Measurements from ENCODE around the gene MITF.

MITF gene

GRCh38 chr3:69922521-69923000 lies 183.3 kb downstream of the MITF start:
- DNase-seq, result no peak

- no peak for DNase-seq
Measured at GRCh38 chr3:69925506-69925905, 186.2 kb downstream of the MITF start.

- DNase-seq, result no peak
Measured at GRCh38 chr3:69926385-69926784, 187.1 kb downstream of the MITF start.

- no peak for DNase-seq
Measured at GRCh38 chr3:69927571-69927970, 188.3 kb downstream of the MITF start.

- no peak for DNase-seq
Measured at GRCh38 chr3:69929019-69929418, 189.8 kb downstream of the MITF start.

- DNase-seq, result no peak
Measured at GRCh38 chr3:69930564-69930963, 191.3 kb downstream of the MITF start.

- no peak for DNase-seq
Measured at GRCh38 chr3:69932087-69932486, 192.8 kb downstream of the MITF start.

- DNase-seq, result no peak
Measured at GRCh38 chr3:69932501-69932900, 193.2 kb downstream of the MITF start.

GRCh38 chr3:69934398-69934797 lies 195.1 kb downstream of the MITF start:
- DNase-seq, result no peak

- DNase-seq, result no peak
Measured at GRCh38 chr3:69936266-69936665, 197.0 kb downstream of the MITF start.

- no peak for DNase-seq
Measured at GRCh38 chr3:69938061-69938460, 198.8 kb downstream of the MITF start.

GRCh38 chr3:69938931-69939330 lies 199.7 kb downstream of the MITF start:
- DNase-seq, result no peak

- no peak for DNase-seq
Measured at GRCh38 chr3:69941037-69941436, 201.8 kb downstream of the MITF start.

GRCh38 chr3:69941439-69942176 lies 202.3 kb downstream of the MITF start:
- DNase-seq, result no peak

GRCh38 chr3:69944931-69945493 lies 205.7 kb downstream of the MITF start:
- DNase-seq, result no peak

- peak; percentile 27 to 51 for DNase-seq
Measured at GRCh38 chr3:69948246-69948862, 209.1 kb downstream of the MITF start.

- DNase-seq, result no peak
Measured at GRCh38 chr3:69951616-69952015, 212.4 kb downstream of the MITF start.

GRCh38 chr3:69959581-69959980 lies 220.3 kb downstream of the MITF start:
- DNase-seq, result no peak

GRCh38 chr3:69961706-69962439 lies 222.6 kb downstream of the MITF start:
- no peak for DNase-seq

GRCh38 chr3:69963643-69964042 lies 224.4 kb downstream of the MITF start:
- no peak for DNase-seq

GRCh38 chr3:69967156-69967555 lies 227.9 kb downstream of the MITF start:
- DNase-seq, result no peak

GRCh38 chr3:69970827-69971226 lies 231.6 kb downstream of the MITF start:
- DNase-seq, result no peak

GRCh38 chr3:69972672-69973071 lies 233.4 kb downstream of the MITF start:
- no peak for DNase-seq

- no peak for DNase-seq
Measured at GRCh38 chr3:69976021-69976420, 236.8 kb downstream of the MITF start.
